ENCODE results near the gene CRK.

- TF ChIP-seq EZH2 (IDR thresholded peaks at IDR 0.05; ENCODE audit: borderline replicate concordance, low read length) = no peak
- no peak for TF ChIP-seq CTCF (conservative IDR thresholded peaks at IDR 0.05 in 1 of 2, IDR thresholded peaks at IDR 0.05 in 1 of 2; ENCODE audit: extremely low read depth in 1 of 2, insufficient read depth in 1 of 2, low read depth in 1 of 2, low read length in 2 of 2)
These were observed 80.4 kb downstream of the CRK start for GRCh38 chr17:1375615-1376014.
